GM10847 (cell line): ENCODE results near the gene TCF25.

ENCODE experiments used
- POLR2A ChIP-seq: IDR thresholded peaks from 2 replicates; pipeline ENCODE4 v1.6.1; 2011; ENCODE audit not compliant: insufficient read length; ENCODE audit errors: extremely low read depth

The TCF25 gene

DNA sequence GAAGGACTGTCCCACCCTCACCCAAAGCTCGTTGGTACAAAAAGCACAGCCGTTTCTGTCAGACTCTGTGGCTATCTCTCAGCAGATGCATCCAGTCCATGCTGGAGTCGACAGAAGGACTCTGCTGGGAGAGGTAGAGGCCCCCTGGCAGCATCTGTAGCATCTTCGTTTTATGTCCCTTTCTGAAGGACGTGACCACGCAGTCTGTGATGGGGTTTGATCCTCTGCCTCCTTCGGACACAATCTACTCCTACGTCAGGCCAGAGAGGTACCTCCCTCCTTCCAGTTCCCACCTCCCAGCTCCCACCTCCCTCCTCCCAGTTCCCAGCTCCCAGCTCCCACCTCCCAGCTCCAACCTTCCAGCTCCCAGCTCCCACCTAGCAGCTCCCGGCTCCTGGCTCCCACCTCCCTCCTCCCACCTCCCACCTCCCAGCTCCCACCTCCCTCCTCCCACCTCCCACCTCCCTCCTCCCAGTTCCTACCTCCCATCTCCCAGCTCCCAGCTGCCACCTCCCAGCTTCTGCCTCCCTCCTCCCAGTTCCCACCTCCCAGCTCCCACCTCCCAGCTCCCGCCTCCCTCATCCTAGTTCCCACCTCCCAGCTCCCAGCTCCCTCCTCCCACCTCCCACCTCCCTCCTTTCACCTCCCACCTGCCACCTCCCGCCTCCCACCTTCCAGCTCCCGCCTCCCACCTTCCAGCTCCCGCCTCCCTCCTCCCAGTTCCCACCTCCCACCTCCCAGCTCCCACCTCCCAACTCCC lies 33.8 kb downstream of the TCF25 start:
- TF ChIP-seq POLR2A, result no peak

DNA sequence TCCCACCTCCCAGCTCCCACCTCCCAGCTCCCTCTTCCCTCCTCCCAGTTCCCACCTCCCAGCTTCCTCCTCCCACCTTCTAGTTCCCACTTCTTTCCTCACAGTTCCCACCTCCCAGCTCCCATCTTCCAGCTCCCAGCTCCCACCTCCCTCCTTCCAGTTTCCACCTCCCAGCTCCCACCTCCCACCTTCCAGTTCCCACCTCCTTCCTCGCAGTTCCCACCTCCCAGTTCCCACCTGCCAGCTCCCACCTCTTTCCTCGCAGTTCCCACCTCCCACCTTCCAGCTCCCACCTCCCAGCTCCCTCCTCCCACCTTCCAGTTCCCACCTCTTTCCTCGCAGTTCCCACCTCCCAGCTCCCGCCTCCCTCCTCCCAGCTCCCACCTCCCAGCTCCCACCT lies 34.8 kb downstream of the TCF25 start:
- TF ChIP-seq POLR2A, result no peak

DNA sequence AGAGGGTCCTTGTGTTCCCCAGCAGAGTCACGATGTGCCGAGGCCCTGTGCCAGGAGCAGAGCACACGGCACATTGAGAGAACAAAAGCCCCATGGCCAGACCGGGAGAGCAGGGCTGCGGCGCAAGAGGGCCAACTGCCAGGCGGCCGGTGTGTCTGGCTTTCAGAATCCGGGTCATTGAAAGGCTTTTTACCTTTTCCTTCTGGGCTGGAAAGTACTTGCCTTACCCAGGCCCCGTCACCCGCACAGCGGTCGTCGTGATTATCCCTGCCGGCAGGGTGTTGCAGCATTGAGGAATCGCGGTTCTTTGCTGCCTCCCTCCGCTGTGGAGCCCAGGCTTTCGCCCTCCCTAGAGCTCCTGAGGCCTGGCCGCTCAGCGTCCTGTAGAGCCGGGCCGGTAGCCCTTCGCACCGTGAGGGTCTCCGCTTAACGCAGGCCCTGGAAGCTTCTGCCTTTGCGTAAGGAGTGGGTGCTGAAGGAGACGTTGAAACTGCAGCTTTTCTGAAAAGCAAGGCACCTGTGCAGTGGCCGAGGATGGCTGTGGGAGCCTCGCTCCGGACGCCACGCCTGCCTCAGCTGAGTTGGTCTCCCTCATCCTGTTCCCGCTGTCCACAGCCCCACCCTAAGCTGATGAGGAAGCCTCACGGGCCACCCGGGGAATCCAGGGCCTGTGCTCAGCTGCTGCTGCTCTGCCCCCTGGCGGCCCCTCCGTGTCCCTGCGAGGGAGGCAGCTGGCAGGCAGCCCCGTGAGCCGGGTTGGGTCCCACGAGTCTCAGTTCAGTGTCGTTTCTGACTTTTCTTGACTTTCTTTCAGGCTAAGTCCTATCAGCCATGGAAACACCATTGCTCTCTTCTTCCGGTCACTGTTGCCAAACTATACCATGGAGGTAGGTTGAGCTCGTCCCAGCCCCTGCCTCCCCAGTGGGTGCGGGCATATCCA lies 36.7 kb downstream of the TCF25 start:
- no peak for TF ChIP-seq POLR2A

DNA sequence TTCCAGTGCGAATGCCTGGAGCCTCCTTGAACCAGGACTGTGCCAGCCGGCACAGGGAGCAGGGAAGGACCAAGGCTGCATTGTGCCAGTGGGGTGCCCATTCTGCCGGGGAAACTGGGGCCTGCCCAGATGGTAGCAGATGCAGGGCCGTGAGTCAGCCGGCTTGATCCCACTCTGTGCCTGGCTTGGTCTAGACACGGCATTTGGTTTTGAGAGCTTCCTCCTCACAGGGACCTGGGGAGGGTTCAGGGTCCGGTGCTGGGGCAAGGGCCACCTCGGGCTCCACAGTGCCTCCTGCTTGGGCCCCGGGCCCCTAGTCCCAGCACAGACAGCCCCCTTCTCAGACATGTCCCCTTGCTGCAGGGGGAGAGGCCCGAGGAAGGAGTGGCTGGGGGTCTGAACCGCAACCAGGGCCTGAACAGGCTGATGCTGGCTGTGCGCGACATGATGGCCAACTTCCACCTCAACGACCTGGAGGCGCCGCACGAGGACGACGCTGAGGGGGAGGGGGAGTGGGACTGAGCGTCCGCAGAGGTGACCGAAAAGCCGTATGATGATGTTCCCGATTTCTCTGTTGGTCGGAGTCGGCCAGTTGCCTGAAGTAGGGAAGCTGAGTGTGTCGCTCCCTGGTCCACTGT lies 37.4 kb downstream of the TCF25 start:
- no peak for TF ChIP-seq POLR2A

DNA sequence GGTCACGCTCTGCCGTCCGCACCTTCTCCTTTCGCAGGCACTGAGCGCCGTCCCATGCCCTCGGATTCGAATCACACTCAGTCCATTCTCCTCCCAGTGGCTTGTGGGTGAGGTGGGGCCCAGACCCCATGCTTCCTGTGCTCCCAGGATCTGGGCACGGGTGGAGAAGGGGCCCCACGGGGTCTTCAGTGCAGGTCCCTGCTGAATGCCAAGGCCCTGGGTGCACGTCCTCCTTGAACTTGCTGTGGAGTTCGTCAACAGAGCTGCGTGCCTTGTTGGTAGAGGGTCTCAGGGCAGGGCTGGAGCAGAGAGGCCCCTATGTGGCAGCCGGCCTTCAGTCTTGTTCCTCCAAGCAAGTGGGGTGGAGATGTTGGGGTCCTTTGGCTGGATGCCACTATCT lies 38.0 kb downstream of the TCF25 start:
- no peak for TF ChIP-seq POLR2A

DNA sequence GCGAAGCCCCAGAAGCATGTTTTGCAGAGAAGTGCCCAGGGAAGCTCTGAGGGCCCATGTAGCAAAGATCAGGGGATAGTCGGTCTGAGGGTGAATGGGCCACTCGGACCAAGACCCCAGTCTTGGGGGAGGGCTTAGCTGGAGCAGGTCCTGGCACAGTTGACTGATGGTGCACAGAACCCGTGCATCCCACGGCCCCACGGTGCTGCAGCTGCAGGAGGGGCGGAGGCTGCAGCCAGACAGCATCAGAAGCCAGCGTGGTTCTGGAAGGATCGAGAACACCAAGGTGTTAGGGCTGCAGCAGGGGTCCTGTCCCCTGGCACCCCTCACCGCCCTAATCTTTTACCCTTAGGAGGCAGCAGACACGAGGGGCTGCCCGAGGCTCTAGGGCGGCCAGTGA lies 38.8 kb downstream of the TCF25 start:
- no peak for TF ChIP-seq POLR2A

DNA sequence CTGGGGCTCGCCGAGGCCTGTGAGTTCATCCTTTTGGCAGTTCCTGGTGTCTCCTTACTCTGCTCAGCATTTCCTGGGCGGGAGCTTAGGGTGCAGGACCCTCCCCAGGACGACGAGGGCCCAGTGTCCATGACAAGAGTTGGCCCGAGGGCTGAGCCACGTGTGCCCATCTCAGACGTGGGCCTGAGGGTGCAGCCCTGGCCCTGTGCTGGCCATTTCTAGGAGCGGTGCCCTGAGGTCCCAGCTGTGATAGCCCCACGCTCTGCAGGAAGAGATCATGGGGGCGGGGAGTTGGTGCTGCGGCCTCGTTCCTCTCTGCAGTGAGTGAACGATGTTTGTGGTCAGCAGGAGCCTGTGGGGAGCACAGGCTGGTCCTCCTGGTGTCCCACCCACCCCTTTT lies 39.2 kb downstream of the TCF25 start:
- no peak for TF ChIP-seq POLR2A

DNA sequence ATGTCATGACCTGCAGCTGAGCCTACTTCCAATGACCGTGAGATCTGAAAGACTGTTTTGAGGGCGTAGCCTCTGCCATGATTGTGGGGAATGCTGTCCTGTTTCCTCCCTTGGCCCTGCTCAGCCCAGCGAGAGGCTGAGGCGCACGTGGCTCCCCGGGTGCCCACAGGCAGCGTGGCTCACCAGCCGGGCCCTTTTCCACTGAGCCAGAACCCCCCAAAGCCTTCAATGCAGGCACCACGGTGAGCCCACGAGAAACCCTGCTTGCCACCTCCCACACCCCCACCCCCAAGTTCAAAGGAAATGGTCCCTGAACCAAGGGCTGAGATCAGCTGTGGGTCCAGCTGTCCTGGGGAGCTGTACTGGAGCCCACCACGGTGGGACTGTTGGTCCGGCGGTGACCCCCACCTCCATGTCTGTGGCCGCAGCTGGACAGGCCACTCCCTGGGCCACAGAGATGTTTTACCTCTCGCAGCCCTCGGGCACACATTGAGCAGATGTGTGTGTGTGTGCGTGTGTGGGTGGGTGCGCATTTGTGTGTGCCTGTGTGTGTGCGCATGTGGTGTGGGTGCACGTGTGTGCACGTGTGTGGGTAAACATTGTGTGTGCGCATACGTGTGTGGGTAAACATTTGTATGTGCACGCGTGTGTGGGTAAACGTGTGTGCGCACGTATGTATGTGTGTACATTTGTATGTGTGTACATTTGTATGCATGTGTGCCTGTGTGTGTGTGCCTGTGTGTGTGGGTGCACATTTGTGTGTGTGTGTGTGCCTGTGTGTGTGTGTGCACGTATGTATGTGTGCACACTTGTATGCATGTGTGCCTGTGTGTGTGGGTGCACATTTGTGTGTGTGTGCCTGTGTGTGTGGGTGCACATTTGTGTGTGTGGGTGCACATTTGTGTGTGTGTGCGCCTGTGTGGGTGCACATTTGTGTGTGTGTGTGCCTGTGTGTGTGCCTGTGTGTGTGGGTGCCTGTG lies 40.3 kb downstream of the TCF25 start:
- no peak for TF ChIP-seq POLR2A

DNA sequence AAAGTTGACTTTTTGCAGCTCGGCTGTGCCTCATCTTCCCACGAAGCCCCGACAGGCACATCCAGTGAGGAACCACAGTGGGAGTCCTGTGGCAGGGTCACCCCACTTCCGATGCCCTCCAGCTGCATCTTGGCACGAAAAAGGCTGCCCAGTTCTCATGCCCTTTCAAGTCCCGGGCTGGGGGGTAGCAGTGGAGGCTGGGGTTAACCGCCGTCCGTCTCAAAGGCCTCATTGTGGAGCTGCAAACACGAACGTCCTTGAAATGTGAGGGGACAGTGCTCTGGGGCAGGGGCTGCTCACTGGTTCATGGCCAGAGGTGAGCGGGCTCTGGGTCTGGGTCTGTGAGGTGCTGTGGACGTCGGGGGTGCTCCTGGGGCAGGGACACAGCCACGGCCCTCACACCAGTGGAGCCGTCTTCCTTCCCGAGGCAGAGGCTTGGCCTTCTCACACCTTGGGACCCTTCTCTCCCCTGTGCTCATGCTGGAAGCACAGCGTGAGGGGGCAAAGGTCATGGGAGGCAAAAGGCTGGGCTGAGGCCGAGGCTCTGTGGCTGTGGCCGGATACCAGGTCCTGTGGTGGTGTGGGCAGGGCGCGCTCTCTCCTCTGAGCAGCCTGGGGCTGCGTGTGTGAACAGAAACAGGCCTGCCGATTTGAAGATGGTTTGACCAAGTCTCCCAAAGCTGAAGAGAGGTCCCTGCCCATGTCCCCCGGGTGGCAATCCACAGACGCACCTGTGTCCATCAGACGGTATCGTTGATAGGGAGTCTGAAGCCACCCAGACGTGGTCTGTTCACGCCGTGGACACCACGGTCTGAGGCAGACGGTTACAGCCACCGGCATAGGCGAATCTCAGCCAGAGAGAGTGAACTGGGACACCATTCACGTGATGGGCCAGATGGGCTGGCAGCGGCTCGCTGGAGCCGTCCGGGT lies 42.2 kb downstream of the TCF25 start:
- no peak for TF ChIP-seq POLR2A

DNA sequence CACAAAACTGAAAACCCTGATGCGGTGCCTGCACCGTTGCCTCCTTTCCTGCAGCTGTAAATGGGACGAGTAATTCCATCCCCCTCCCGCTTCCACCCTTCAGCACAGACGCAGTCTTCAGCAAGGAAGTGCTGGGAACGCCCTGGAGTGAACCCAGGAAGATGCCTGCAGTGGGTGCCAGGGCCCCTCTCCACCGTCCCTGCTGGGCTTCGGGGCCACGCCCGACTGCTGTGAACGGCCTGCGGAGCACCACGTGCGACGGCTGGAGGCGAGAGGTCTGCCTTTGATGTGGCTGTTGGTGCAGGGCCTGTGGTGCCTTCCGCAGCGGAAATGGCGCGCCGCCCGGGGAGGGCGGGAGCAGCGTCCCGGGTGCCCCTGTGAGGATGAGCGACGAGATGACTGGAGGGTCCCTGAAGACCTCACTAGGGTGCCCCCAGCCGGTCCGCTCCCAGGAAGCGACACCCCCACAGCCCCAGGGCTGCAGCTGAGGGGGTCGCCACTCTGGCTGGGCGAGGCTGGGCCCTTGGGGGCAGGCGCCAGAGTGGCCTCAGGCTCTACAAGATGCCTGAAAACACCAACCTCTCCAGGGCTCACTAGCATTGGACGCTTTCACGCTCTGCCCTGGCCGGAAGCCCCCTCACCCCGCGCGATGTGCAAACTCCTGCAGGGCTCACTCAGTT lies 44.5 kb downstream of the TCF25 start:
- peak; percentile 42 for TF ChIP-seq POLR2A

DNA sequence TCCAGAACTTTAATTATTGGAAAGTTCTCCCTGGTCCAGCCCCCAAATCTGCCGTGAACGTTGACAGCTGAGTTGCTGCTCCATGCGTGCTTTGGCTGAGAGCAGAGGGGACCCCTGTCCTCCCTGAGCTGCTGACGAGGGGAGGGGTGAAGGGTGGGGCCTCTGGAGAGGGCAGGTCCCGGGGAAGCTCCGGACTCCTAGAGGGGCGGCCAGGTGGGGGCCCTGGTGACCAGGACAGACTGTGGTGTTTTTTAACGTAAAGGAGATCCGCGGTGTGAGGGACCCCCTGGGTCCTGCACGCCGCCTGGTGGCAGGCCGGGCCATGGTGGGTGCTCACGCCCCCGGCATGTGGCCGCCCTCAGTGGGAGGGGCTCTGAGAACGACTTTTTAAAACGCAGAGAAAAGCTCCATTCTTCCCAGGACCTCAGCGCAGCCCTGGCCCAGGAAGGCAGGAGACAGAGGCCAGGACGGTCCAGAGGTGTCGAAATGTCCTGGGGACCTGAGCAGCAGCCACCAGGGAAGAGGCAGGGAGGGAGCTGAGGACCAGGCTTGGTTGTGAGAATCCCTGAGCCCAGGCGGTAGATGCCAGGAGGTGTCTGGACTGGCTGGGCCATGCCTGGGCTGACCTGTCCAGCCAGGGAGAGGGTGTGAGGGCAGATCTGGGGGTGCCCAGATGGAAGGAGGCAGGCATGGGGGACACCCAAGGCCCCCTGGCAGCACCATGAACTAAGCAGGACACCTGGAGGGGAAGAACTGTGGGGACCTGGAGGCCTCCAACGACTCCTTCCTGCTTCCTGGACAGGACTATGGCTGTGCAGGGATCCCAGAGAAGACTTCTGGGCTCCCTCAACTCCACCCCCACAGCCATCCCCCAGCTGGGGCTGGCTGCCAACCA lies 45.3 kb downstream of the TCF25 start, which contains the start of gene MC1R:
Gene MC1R (plus strand): TSS at position 410 of the 895 bp plus-strand sequence. CDS start 397 bp downstream, at position 807.
- TF ChIP-seq POLR2A, result no peak
